Measurements from ENCODE around the gene NT5DC3. TPM values are rescaled to one million over a fixed set of nuclear protein-coding genes. Genes with fewer than 3 reads are reported as not detected.

NT5DC3 gene
- total RNA-seq, 1 donor from 2014 or later, result 6.6 TPM

- TF ChIP-seq CTCF (IDR thresholded peaks at IDR 0.05; ENCODE audit: insufficient read depth, low read length, severe bottlenecking), result no peak
- DNase-seq (ENCODE audit: low read depth) (no peak), FAIRE-seq (no peak)
- Histone ChIP-seq H3K36me3 (ENCODE audit: control insufficient read depth, insufficient read depth, low read length) (peaks cover 1% of the 10 kb centered on the region), H3K4me3 (ENCODE audit: low read depth, low read length) (no peak overlapping the region), H3K27me3 (ENCODE audit: control insufficient read depth, insufficient read depth, low read length) (no peaks in the 10 kb centered on the region)
Measured at GRCh38 chr12:103820881-103821489, 20.0 kb downstream of the NT5DC3 start.

- peaks cover 1% of the 10 kb centered on the region for H3K36me3 ChIP-seq (ENCODE audit: control insufficient read depth, insufficient read depth, low read length)
- no peak overlapping the region for H3K4me3 ChIP-seq (ENCODE audit: low read depth, low read length)
- no peak for DNase-seq (ENCODE audit: low read depth)
- FAIRE-seq, result no peak
- H3K27me3 ChIP-seq (ENCODE audit: control insufficient read depth, insufficient read depth, low read length), result no peaks in the 10 kb centered on the region
- no peak for TF ChIP-seq CTCF (IDR thresholded peaks at IDR 0.05; ENCODE audit: insufficient read depth, low read length, severe bottlenecking)
Measured at GRCh38 chr12:103820361-103820760, 20.7 kb downstream of the NT5DC3 start.

DNA sequence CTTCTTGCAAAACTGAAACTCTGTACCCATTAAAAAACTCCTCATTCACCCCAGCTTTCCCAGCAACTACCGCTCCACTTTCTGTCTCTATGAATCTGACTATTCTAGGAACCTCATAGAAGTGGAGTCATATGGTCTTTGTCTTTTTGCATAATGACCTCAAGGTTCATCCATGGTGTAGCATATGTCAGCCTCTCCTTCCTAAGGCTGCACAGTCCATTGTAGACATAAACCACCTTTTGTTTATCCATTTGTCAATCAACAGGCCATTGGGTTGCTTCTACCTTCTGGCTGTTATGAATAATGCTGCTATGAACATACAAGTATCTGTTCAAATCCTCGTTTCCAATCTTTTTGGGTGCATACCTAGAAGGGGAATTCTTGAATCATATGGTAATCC is 21.1 kb downstream of the NT5DC3 start:
- no peak for TF ChIP-seq CTCF (IDR thresholded peaks at IDR 0.05; ENCODE audit: insufficient read depth, low read length, severe bottlenecking)
- Histone ChIP-seq H3K27me3 (ENCODE audit: control insufficient read depth, insufficient read depth, low read length) (no peaks in the 10 kb centered on the region), H3K36me3 (ENCODE audit: control insufficient read depth, insufficient read depth, low read length) (peaks cover 1% of the 10 kb centered on the region), H3K4me3 (ENCODE audit: low read depth, low read length) (no peak overlapping the region)
- no peak for DNase-seq (ENCODE audit: low read depth)
- no peak for FAIRE-seq

DNA sequence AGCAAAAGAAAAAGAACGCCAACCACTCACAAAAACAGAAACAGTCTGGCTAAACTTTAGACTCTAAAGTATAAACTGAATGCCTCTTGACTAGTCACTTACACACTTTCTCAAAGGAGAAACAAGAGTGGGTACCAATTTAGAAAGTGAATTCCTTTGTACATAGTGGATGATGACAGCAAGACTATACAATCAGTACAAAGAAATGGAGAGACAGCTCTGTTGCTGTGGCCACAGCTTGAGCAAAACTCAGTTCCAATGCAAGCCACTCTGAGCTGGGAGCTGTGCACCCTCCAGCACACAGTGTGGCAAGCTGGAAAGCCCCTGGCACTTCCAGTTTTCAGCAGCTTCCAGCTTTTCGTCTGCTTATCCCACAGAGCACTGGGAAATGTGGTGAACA is 21.7 kb downstream of the NT5DC3 start:
- FAIRE-seq, result peak; percentile 32
- Histone ChIP-seq H3K36me3 (ENCODE audit: control insufficient read depth, insufficient read depth, low read length) (peaks cover 1% of the 10 kb centered on the region), H3K27me3 (ENCODE audit: control insufficient read depth, insufficient read depth, low read length) (no peaks in the 10 kb centered on the region), H3K4me3 (ENCODE audit: low read depth, low read length) (no peak overlapping the region)
- TF ChIP-seq CTCF (IDR thresholded peaks at IDR 0.05; ENCODE audit: insufficient read depth, low read length, severe bottlenecking), result no peak
- no peak for DNase-seq (ENCODE audit: low read depth)

GRCh38 chr12:103817791-103818190 is 23.2 kb downstream of the NT5DC3 start:
- no peak for FAIRE-seq

More at GRCh38 chr12:103817791-103818190, 23.2 kb downstream of the NT5DC3 start:
- no peak overlapping the region for H3K4me3 ChIP-seq (ENCODE audit: low read depth, low read length)
- TF ChIP-seq CTCF (IDR thresholded peaks at IDR 0.05; ENCODE audit: insufficient read depth, low read length, severe bottlenecking), result no peak
- H3K27me3 ChIP-seq (ENCODE audit: control insufficient read depth, insufficient read depth, low read length), result no peaks in the 10 kb centered on the region
- DNase-seq (ENCODE audit: low read depth), result no peak
- peaks cover 9% of the 10 kb centered on the region for H3K36me3 ChIP-seq (ENCODE audit: control insufficient read depth, insufficient read depth, low read length)
